Muscle layer of duodenum (tissue), 2 donors: ENCODE measurements around the gene RAPSN.

Experiments
- H3K27ac ChIP-seq: one replicate; pipeline ENCODE4 v1.7.0; 2013; ENCODE audit warnings: mild to moderate bottlenecking, low read length
- H3K27me3 ChIP-seq: one replicate; pipeline ENCODE4 v1.7.0; 2013; ENCODE audit warnings: low read depth, mild to moderate bottlenecking, control low read depth, low read length
- H3K36me3 ChIP-seq, 2 donors: one replicate each; pipeline ENCODE4 v1.7.0; 2013; ENCODE audit warnings: low read length in 2 of 2, control low read depth in 1 of 2, mild to moderate bottlenecking in 1 of 2; ENCODE audit not compliant: insufficient read depth in 2 of 2, control insufficient read depth in 1 of 2
- H3K4me1 ChIP-seq, 2 donors: one replicate each; pipeline ENCODE4 v1.7.0; 2013; ENCODE audit warnings: low read length in 2 of 2, mild to moderate bottlenecking in 2 of 2, control low read depth in 1 of 2, moderate library complexity in 1 of 2; ENCODE audit not compliant: insufficient read depth in 2 of 2, control insufficient read depth in 1 of 2
- H3K4me3 ChIP-seq, 2 donors: one replicate each; pipeline ENCODE4 v1.7.0; 2013; ENCODE audit warnings: low read length in 2 of 2, low read depth in 1 of 2, mild to moderate bottlenecking in 1 of 2
- H3K9me3 ChIP-seq, 2 donors: one replicate each; pipeline ENCODE4 v1.7.0; 2013; ENCODE audit warnings: low read length in 2 of 2, control low read depth in 1 of 2, mild to moderate bottlenecking in 1 of 2; ENCODE audit not compliant: control insufficient read depth in 1 of 2
- donor health status: healthy.

RAPSN gene

DNA sequence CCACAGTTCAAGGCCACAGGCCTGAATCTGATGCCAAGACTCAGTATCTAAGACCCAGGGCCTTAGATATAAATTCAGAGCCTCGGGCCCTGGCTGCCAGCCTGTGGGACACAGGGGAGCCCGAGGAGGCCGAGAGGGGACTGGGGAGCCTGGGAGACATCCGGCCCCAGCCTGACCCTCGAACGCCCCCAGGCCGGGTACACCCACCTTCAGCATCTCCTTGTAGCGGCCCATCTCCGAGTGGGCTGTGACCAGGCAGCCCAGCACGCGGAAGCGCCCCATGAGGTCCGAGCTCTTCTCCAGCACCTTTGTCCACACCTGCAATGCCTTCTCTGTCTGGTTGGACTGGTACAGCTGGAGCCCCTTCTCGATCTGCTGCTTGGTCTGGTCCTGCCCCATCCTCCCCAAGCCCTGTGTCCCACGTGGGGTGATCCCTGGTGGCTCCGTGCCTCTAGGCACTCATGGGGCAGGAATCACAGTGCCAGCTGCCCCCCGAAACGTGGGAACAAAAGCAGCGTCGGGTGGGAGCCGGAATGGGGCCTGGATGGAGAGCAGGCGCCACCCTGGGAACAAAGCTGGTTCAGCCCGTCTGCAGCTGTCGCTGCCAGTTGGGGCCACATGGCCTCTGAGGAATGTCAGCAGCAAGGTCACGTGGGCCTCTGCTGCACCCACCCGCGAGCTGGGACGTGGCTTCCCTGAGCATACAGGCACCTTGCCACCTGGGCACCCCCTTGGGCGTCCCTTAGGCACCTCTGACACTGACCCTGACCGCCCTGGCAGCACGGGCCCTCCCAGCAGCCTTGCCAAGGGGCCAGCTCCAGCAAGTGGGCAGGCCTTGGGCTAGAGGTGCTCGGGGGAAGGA lies at the start of gene RAPSN:
RAPSN (minus strand) TSS at position 571 of the 862 bp plus-strand sequence; CDS start at position 399, 172 bp downstream.
- Histone ChIP-seq H3K27ac (no peak within 1 kb of the TSS), H3K4me3 (no peak within 1 kb of the TSS)

GRCh38 chr11:47498149-47498548 lies 49.2 kb upstream of the RAPSN start:
- no peak overlapping the region for H3K4me3 ChIP-seq
- no peak overlapping the region for H3K27ac ChIP-seq
- H3K27me3 ChIP-seq: no peaks in the 10 kb centered on the region
- no peaks in the 10 kb centered on the region for H3K9me3 ChIP-seq
- peaks cover 4 to 9% of the 10 kb centered on the region in 2 donors for H3K36me3 ChIP-seq
- H3K4me1 ChIP-seq: peaks cover 0 to 63% of the 10 kb centered on the region in 2 donors

More for the DNA sequence above, at the start of gene RAPSN:
- Histone ChIP-seq H3K4me1 (no peaks in the 10 kb centered on the region), H3K9me3 (no peaks in the 10 kb centered on the region), H3K27me3 (no peaks in the 10 kb centered on the region), H3K36me3 (no peaks in the 10 kb centered on the region)

DNA sequence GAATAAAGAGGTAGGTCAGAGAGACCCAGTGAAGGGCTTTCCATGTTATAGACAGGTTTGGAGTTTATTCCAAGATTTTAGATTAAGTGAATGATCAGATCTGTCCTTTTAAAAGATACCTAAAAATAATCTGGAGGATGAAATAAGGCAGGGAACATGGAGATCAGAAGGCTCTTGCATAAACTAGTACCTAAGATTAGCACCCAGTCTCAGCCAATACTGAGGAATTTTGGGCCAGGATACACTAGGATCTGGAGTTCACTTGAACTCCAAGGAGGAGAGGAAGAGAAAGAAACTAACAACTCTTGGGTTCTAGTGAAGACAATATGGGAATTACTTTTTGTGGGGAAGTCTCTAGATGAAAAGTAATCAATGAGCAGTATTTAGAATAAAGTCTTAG lies 47.9 kb upstream of the RAPSN start:
- peaks cover 0 to 59% of the 10 kb centered on the region in 2 donors for H3K4me1 ChIP-seq
- no peak overlapping the region for H3K4me3 ChIP-seq
- H3K9me3 ChIP-seq: no peaks in the 10 kb centered on the region
- H3K27me3 ChIP-seq: no peaks in the 10 kb centered on the region
- H3K27ac ChIP-seq: no peak overlapping the region
- H3K36me3 ChIP-seq: peaks cover 4 to 9% of the 10 kb centered on the region in 2 donors

DNA sequence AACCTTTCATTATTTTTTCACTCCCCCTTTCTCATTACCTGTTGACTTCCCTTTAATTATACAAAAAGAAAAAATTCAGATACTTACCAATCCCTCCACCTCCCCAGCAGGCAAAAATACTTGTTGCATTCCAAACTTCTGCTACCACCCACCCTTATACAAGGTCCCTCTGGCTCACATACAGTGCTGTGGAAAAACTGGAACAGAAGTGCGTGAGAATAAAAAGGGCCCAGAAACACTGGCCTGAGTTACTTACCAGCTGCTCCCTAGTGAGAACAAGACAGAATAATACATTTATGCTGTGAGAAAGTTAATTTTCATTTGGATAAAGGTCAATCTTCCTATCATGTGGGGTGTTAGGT lies 46.9 kb upstream of the RAPSN start:
- Histone ChIP-seq H3K27me3 (no peaks in the 10 kb centered on the region), H3K36me3 (peaks cover 4 to 9% of the 10 kb centered on the region in 2 donors), H3K9me3 (no peaks in the 10 kb centered on the region), H3K27ac (no peak overlapping the region), H3K4me3 (no peak overlapping the region), H3K4me1 (peaks cover 0 to 50% of the 10 kb centered on the region in 2 donors)

- Histone ChIP-seq H3K4me1 (peaks cover 0 to 45% of the 10 kb centered on the region in 2 donors), H3K27ac (no peak overlapping the region), H3K27me3 (no peaks in the 10 kb centered on the region), H3K36me3 (peaks cover 4 to 9% of the 10 kb centered on the region in 2 donors), H3K9me3 (no peaks in the 10 kb centered on the region), H3K4me3 (no peak overlapping the region)
Observed at GRCh38 chr11:47495011-47495855, 46.3 kb upstream of the RAPSN start.

DNA sequence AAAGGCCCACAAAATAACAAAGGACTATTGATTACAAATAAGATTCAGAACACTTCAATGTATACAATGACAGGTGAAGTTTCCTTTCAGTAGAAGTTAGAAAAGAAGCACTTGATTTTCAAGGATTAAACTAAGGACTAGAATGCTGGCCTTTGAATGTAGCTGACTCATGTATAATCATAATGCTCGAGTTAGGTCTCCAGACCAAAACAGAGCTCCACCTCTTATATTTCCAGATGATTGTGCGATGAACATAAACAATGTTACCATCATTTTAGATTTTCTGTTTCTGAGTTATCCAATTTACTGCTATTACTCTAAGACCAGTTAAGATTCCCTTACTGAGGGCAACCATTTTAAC lies 40.4 kb upstream of the RAPSN start:
- peak overlapping the region; percentile 34 for H3K27ac ChIP-seq
- peaks cover 26 to 32% of the 10 kb centered on the region in 2 donors for H3K36me3 ChIP-seq
- no peak overlapping the region for H3K4me3 ChIP-seq
- peaks cover 9 to 14% of the 10 kb centered on the region in 2 donors for H3K4me1 ChIP-seq
- no peaks in the 10 kb centered on the region for H3K9me3 ChIP-seq
- no peaks in the 10 kb centered on the region for H3K27me3 ChIP-seq

GRCh38 chr11:47488674-47489394 lies 39.9 kb upstream of the RAPSN start:
- peaks cover 31 to 34% of the 10 kb centered on the region in 2 donors for H3K36me3 ChIP-seq
- no peaks in the 10 kb centered on the region for H3K9me3 ChIP-seq
- peaks cover 9 to 14% of the 10 kb centered on the region in 2 donors for H3K4me1 ChIP-seq
- no peak overlapping the region for H3K4me3 ChIP-seq
- no peaks in the 10 kb centered on the region for H3K27me3 ChIP-seq
- H3K27ac ChIP-seq: peak overlapping the region; percentile 34

GRCh38 chr11:47488111-47488510 lies 39.2 kb upstream of the RAPSN start:
- H3K4me3 ChIP-seq: no peak overlapping the region
- peak overlapping the region; percentile 20 for H3K27ac ChIP-seq
- H3K4me1 ChIP-seq: peaks cover 9 to 14% of the 10 kb centered on the region in 2 donors
- peaks cover 38 to 40% of the 10 kb centered on the region in 2 donors for H3K36me3 ChIP-seq
- H3K27me3 ChIP-seq: no peaks in the 10 kb centered on the region
- no peaks in the 10 kb centered on the region for H3K9me3 ChIP-seq

DNA sequence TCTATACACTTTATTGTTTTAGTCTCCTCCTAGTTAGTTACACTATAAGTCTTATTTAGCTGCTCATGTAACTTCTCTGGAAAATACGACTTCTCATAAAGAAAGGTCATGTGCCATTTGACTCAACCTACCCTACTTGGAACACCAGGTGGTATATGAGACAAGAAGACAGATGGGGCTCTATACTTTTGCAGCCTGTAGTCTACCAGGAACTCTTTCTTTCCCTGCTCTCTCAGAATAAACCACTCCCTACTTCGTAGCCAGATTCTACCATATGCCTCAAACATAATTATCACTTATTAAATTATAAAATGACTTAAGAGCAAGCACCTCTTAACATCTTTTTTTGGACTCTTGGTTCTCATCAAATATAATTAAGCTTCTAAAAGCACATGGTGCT lies 38.5 kb upstream of the RAPSN start:
- peaks cover 44 to 47% of the 10 kb centered on the region in 2 donors for H3K36me3 ChIP-seq
- H3K9me3 ChIP-seq: no peaks in the 10 kb centered on the region
- peaks cover 9 to 14% of the 10 kb centered on the region in 2 donors for H3K4me1 ChIP-seq
- no peak overlapping the region for H3K27ac ChIP-seq
- H3K4me3 ChIP-seq: no peak overlapping the region
- H3K27me3 ChIP-seq: no peaks in the 10 kb centered on the region

DNA sequence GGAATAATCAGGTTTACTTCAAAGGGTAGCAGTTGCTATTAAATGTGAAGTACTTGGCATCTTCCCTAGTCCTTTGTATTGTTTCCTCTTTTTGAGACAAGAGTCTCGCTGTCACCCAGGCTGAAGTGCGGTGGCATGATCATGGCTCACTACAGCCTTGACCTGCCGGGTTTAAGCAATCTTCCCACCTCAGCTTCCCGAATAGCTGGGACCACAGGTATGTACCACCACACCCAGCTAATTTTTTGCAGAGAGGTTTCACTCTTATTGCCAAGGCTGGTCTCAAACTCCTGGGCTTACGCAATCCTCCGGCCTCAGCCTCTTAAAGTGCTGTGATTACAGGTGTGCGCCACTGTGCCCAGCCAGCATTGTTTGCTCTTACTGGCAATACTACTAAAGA lies 36.2 kb upstream of the RAPSN start:
- Histone ChIP-seq H3K27me3 (no peaks in the 10 kb centered on the region), H3K36me3 (peaks cover 54 to 66% of the 10 kb centered on the region in 2 donors), H3K27ac (no peak overlapping the region), H3K4me1 (peaks cover 9 to 14% of the 10 kb centered on the region in 2 donors), H3K4me3 (no peak overlapping the region), H3K9me3 (no peaks in the 10 kb centered on the region)

DNA sequence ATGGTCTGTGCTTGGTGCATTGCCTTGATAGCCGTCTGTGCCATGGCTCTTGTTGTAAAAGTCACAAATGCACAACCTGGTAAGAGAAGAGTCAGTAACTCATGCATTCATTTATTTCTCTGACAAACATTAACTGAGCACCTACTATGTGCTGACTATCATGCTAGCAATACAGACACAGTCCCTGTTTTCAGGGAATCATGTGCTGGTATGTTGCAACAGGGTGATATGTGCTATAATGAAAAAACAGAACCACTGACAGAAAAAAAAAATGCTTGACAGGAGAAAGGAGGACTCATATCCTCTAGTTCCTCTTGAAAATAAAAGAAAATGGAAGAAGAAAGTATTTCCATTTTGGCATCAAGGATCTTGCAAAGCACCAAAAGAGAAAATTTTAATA lies 34.5 kb upstream of the RAPSN start:
- Histone ChIP-seq H3K27me3 (no peaks in the 10 kb centered on the region), H3K4me3 (no peak overlapping the region), H3K36me3 (peaks cover 62 to 82% of the 10 kb centered on the region in 2 donors), H3K9me3 (no peaks in the 10 kb centered on the region), H3K27ac (no peak overlapping the region), H3K4me1 (peaks cover 7% of the 10 kb centered on the region in 2 donors)
